Karpas-422 (cell line): Measurements from ENCODE around the gene TMED10. TPM values are rescaled to one million over a fixed set of nuclear protein-coding genes. Genes with fewer than 3 reads are reported as not detected.
"Not testable (repeated sequence)": the region's sequence is repeated elsewhere in the genome, so short reads cannot be mapped to it uniquely, and the experiment has no call there.

Source experiments
- DNase-seq: peaks from one replicate; pipeline ENCODE4 v3.0.0-alpha.2; 2015
- H2AFZ ChIP-seq: fragments of 200-600 bp; sonication (generic); 2 replicates; pipeline ENCODE4 v1.6.1; 2014; ENCODE audit warnings: antibody characterized with exemption, low read length, mixed read lengths
- H3K27ac ChIP-seq: fragments of 200-600 bp; sonication (generic); 2 replicates; pipeline ENCODE4 v1.5.1; 2014; ENCODE audit warnings: mild to moderate bottlenecking, low read length, moderate library complexity
- H3K27me3 ChIP-seq: fragments of 200-600 bp; sonication (generic); 2 replicates; pipeline ENCODE4 v1.6.1; 2014; ENCODE audit warnings: low read length, mixed read lengths
- H3K36me3 ChIP-seq: fragments of 200-600 bp; sonication (generic); 2 replicates; pipeline ENCODE4 v1.6.1; 2014; ENCODE audit warnings: low read length, mixed read lengths; ENCODE audit not compliant: insufficient read depth
- H3K4me1 ChIP-seq: fragments of 200-600 bp; sonication (generic); 2 replicates; pipeline ENCODE4 v1.6.1; 2014; ENCODE audit warnings: mild to moderate bottlenecking, low read length, mixed read lengths
- H3K4me2 ChIP-seq: fragments of 200-600 bp; sonication (generic); 2 replicates; pipeline ENCODE4 v1.6.1; 2014; ENCODE audit warnings: low read length, low read depth, mild to moderate bottlenecking; ENCODE audit not compliant: poor library complexity, severe bottlenecking
- H3K4me3 ChIP-seq: fragments of 200-600 bp; sonication (generic); 2 replicates; pipeline ENCODE4 v1.5.1; 2014; ENCODE audit warnings: mild to moderate bottlenecking, antibody characterized with exemption, low read length, mixed read lengths
- H3K79me2 ChIP-seq: fragments of 200-600 bp; sonication (generic); 2 replicates; pipeline ENCODE4 v1.6.1; 2014; ENCODE audit warnings: mild to moderate bottlenecking, low read length, mixed read lengths
- H3K9ac ChIP-seq: fragments of 200-600 bp; sonication (generic); 2 replicates; pipeline ENCODE4 v1.6.0; 2014; ENCODE audit warnings: low read length
- H3K9me2 ChIP-seq: fragments of 200-600 bp; sonication (generic), shearing (Covaris generic); replicated peaks from 2 replicates; pipeline ENCODE4 v1.6.0; 2014; ENCODE audit warnings: mild to moderate bottlenecking, low read length, moderate library complexity; ENCODE audit not compliant: insufficient read depth
- H3K9me3 ChIP-seq: fragments of 300-700, 200-600 bp; sonication (generic); 2 replicates; pipeline ENCODE4 v1.6.1; 2014; ENCODE audit warnings: low read length, mixed read lengths
- H4K20me1 ChIP-seq: fragments of 200-600 bp; sonication (generic); 2 replicates; pipeline ENCODE4 v1.6.1; 2014; ENCODE audit warnings: mild to moderate bottlenecking, antibody characterized with exemption, low read length, low read depth; ENCODE audit not compliant: insufficient read depth
- total RNA-seq: library from RNA; depleted of rRNA; stranded (reverse); fragments of >200 nt; shearing (Covaris generic); gene quantifications from 2 replicates; pipeline ENCODE4 v1.2.3, GENCODE V29; 2014; ENCODE audit warnings: low replicate concordance

Gene TMED10
- total RNA-seq, 1 experiment from 2014 or later, result 349 TPM

DNA sequence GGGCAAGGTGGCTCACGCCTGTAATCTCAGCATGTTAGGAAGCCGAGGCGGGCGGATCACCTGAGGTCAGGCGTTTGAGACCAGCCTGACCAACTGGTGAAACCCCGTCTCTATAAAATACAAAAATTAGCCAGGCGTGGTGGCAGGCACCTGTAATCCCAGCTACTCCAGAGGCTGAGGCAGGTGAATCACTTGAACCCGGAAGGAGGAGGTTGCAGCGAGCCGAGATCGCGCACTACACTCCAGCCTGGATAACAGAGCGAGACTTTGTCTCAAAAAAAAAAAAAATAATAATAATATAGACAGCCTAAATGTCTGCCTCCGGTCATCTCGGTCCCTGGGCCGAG, 49.0 kb downstream of the TMED10 start:
- Histone ChIP-seq H2AFZ (peak overlapping the region; percentile 73), H3K4me1 (peaks cover 43% of the 10 kb centered on the region), H3K4me2 (peak overlapping the region; percentile 86), H3K9ac (peak overlapping the region; percentile 91), H3K27ac (peak overlapping the region; percentile 73), H3K4me3 (peak overlapping the region; percentile 93), H3K36me3 (peaks cover 13% of the 10 kb centered on the region; the same call in 1 of the 2 replicates), H3K79me2 (peaks cover 69% of the 10 kb centered on the region)
- not testable (repeated sequence) for H4K20me1 ChIP-seq, H3K9me2 ChIP-seq, H3K27me3 ChIP-seq, H3K9me3 ChIP-seq
- DNase-seq, result peak; percentile 76

DNA sequence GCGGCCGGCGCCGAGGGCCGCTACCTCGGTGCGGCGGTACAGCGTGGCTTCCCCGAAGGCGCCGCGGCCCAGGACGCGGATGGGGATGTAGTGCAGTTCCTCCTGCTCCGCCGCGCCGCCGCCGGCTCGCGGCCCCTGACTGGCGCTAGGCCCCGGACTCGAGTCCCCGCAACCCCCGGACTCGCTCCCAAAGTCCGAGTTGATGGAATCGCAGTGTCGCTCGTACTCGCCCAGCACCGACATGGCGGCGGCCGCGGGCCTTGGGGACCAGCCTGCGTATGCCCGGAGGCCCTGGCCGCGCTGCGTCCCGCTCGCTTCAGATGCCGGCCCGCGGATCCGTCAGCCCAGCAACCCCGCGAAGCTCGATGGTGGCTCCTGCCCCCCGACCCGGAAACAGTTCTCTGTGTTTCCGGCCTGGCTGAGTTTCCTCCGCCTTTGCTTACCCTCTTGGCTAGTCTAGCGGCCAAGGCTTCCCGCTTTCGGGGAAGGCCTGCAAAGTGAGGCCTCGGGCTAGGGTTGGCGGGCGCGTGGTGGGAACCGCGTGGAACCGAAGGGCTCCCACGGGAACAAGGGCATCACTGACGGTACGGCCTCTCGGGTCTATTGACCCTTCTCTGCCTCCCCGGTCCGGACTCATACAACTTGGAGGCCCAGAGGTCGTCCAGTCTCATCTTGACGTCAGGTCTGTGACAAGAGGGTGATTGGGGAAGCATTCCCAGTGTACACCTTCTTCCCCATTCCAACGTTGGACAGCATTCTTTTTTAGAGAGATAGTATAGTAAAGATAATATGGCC, 49.5 kb downstream of the TMED10 start, which contains the start of gene NEK9:
NEK9 (minus strand) TSS at position 370 of the 795 bp plus-strand sequence; CDS start at position 243, 127 bp downstream.
- Histone ChIP-seq H3K36me3 (peaks cover 13% of the 10 kb centered on the region; the same call in 1 of the 2 replicates), H3K4me2 (peak within 1 kb of the TSS; percentile 86), H3K27ac (peak within 1 kb of the TSS; percentile 73), H3K79me2 (peaks cover 69% of the 10 kb centered on the region), H3K9me3 (no peaks in the 10 kb centered on the region), H2AFZ (peak within 1 kb of the TSS; percentile 73), H3K9me2 (no peaks in the 10 kb centered on the region), H3K4me3 (peak within 1 kb of the TSS; percentile 93), H4K20me1 (no peaks in the 10 kb centered on the region), H3K4me1 (peaks cover 43% of the 10 kb centered on the region), H3K27me3 (no peaks in the 10 kb centered on the region), H3K9ac (peak within 1 kb of the TSS; percentile 91)
- DNase-seq, result peak; percentile 97

DNA sequence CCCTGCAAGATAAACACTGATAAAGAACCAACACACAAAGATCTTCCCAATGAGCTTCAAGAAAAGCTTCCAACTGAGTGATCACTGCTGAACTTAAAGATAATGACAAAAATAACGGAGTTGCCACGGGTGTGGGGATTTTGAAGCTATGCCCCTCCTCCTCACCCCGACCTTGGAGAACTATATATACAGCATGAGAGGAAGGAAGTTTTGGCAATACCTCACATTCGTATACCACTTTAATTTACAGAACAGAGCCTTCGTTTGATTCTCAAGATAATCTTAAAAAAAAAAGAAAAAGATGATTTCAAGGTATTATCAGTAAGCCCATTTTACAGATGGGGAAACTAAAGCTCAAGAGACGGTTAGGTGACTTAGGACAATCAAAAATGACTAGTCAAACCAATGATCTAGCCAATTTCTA, 50.3 kb downstream of the TMED10 start:
- Histone ChIP-seq H3K27ac (peak overlapping the region; percentile 73), H3K4me3 (peak overlapping the region; percentile 93), H3K4me2 (peak overlapping the region; percentile 86), H3K9ac (peak overlapping the region; percentile 91), H3K9me2 (no peaks in the 10 kb centered on the region), H3K4me1 (peaks cover 43% of the 10 kb centered on the region), H4K20me1 (no peaks in the 10 kb centered on the region), H3K9me3 (no peaks in the 10 kb centered on the region), H3K27me3 (no peaks in the 10 kb centered on the region), H3K79me2 (peaks cover 74% of the 10 kb centered on the region), H3K36me3 (peaks cover 17% of the 10 kb centered on the region; the same call in 1 of the 2 replicates), H2AFZ (no peak overlapping the region)
- peak; percentile 73 for DNase-seq

DNA sequence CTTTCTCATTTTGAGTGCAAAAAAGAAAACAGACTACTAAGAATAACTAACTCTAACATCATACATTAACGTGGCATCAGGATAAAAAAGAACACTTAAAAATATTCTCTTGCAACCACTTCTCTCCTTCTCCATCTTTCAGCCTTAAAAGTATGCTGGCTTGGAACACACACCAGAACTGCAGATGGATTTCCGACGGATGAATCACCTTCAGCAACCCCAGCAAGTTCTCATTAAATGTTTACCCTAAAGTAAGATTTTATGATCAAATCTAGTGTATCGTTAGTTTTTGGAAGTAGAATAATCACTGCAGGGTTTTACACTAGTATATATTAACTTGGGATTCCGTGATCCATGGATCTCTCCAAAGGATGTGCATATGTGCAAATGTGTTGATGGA, 50.8 kb downstream of the TMED10 start:
- peaks cover 43% of the 10 kb centered on the region for H3K4me1 ChIP-seq
- H3K4me2 ChIP-seq, result peak overlapping the region; percentile 86
- peaks cover 21% of the 10 kb centered on the region; the same call in 1 of the 2 replicates for H3K36me3 ChIP-seq
- H3K9me2 ChIP-seq, result no peaks in the 10 kb centered on the region
- H3K9me3 ChIP-seq, result no peaks in the 10 kb centered on the region
- no peaks in the 10 kb centered on the region for H3K27me3 ChIP-seq
- no peak overlapping the region for H2AFZ ChIP-seq
- peak overlapping the region; percentile 93 for H3K4me3 ChIP-seq
- peak overlapping the region; percentile 91 for H3K9ac ChIP-seq
- peak overlapping the region; percentile 73 for H3K27ac ChIP-seq
- H3K79me2 ChIP-seq, result peaks cover 74% of the 10 kb centered on the region
- H4K20me1 ChIP-seq, result no peaks in the 10 kb centered on the region
- no peak for DNase-seq

DNA sequence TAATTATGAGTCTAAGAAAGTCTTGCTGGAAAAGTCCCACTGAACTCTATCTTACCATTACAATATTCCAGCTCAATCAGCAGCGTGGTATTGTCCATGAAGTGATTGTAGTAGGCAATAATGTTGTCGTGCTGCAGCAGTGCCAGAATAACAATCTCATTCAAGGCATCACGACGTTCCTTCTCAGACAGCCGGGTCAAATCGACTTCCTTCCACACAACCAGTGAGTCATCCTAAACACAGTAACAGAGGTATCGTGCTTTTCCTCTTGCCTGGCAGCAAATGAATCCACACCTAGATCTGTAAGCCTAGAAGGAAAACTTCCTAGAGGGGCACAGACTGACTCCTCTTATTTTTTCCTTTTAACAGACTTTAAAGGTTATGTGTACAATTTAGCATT, 52.4 kb downstream of the TMED10 start:
- Histone ChIP-seq H3K9ac (no peak overlapping the region), H3K4me2 (no peak overlapping the region), H3K4me3 (no peak overlapping the region), H3K9me3 (no peaks in the 10 kb centered on the region), H3K36me3 (peaks cover 33% of the 10 kb centered on the region; the same call in 1 of the 2 replicates), H3K9me2 (no peaks in the 10 kb centered on the region), H3K27me3 (no peaks in the 10 kb centered on the region), H3K4me1 (peaks cover 35% of the 10 kb centered on the region), H2AFZ (no peak overlapping the region), H3K27ac (no peak overlapping the region), H3K79me2 (peaks cover 67% of the 10 kb centered on the region), H4K20me1 (no peaks in the 10 kb centered on the region)
- DNase-seq, result no peak

DNA sequence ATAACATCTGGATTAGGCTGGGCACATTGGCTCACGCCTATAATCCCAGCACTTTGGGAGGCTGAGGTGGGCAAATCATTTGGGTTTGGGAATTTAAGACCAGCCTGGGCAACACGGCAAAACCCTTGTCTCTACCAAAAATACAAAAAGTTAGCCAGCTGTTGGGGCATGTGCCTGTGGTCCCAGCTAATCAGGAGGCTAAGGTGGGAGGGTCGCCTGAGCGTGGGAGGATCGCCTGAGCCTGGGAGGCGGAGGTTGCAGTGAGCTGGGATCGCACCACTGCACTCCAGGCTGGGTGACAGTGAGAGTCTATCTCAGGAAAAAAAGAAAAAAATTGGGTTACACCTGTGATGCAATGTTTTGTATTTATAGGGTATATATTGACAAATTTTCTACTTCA, 54.9 kb downstream of the TMED10 start:
- Histone ChIP-seq H3K4me1 (peaks cover 37% of the 10 kb centered on the region), H3K79me2 (peaks cover 51% of the 10 kb centered on the region), H3K27ac (no peak overlapping the region), H3K4me3 (no peak overlapping the region), H4K20me1 (no peaks in the 10 kb centered on the region), H3K27me3 (no peaks in the 10 kb centered on the region), H3K9ac (no peak overlapping the region), H2AFZ (no peak overlapping the region), H3K9me3 (no peaks in the 10 kb centered on the region), H3K4me2 (no peak overlapping the region), H3K9me2 (no peaks in the 10 kb centered on the region), H3K36me3 (peaks cover 53% of the 10 kb centered on the region)
- no peak for DNase-seq

DNA sequence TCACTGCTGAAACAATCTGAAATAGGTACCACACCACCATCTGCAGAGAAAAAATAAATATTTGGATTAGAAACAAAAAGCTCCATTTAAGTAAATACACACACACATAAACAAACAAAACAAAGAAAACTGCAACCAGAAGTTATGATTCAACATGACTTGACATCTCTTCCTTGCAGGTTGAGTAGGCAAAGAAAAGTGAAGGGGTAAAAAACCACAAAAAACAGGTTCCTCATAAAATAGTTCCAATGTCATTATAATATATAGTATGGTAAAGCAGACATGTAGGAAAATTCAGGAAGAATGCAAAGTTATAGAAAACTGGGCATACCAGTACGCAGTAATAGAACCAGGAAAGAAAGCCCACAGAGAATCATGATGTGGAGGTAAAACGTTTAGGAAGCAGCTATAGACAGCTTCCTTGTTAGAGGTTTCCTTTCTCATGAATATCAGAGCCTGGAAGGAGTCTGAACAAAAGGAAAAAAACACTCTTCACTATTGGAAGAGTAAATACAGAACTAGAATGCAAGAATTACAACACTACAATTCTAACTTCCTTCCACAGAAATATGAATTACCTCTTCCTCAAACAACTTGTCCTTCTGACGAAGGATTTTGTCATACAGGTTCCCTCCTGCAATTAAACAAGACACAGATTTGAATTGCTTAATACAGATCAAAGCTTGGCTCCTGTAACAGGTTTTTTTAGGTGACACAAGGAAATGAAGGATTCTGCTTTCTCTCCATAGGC, 55.7 kb downstream of the TMED10 start:
- H3K9me2 ChIP-seq, result no peaks in the 10 kb centered on the region
- H3K4me1 ChIP-seq, result peaks cover 33% of the 10 kb centered on the region
- no peaks in the 10 kb centered on the region for H3K9me3 ChIP-seq
- H4K20me1 ChIP-seq, result no peaks in the 10 kb centered on the region
- peaks cover 43% of the 10 kb centered on the region for H3K79me2 ChIP-seq
- H3K27me3 ChIP-seq, result no peaks in the 10 kb centered on the region
- no peak overlapping the region for H3K4me3 ChIP-seq
- no peak overlapping the region for H3K27ac ChIP-seq
- no peak overlapping the region for H2AFZ ChIP-seq
- peaks cover 60% of the 10 kb centered on the region for H3K36me3 ChIP-seq
- H3K9ac ChIP-seq, result no peak overlapping the region
- H3K4me2 ChIP-seq, result no peak overlapping the region
- DNase-seq, result no peak

DNA sequence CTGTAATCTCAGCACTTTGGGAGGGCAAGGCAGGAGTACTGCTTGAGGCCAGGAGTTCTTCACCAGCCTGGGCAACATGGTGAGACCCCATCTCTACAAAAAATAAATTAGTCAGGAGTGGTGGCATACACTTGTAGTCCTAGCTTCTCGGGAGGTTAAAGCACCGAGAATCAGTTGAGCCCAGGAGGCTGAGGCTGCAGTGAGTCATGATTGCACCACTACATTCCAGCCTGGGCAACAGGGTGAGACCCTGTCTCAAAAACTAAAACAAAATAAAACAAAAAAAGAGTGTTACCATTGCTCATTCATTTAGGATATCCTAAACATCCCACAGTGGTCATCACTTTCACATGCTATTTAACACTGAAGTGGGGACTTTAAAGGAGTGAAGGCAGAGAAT, 57.4 kb downstream of the TMED10 start:
- H3K4me1 ChIP-seq, result peaks cover 16% of the 10 kb centered on the region
- H4K20me1 ChIP-seq, result no peaks in the 10 kb centered on the region
- no peak for DNase-seq
- H3K9ac ChIP-seq, result no peak overlapping the region
- no peaks in the 10 kb centered on the region for H3K27me3 ChIP-seq
- no peaks in the 10 kb centered on the region for H3K9me2 ChIP-seq
- no peak overlapping the region for H2AFZ ChIP-seq
- peaks cover 73% of the 10 kb centered on the region for H3K36me3 ChIP-seq
- no peak overlapping the region for H3K4me3 ChIP-seq
- no peaks in the 10 kb centered on the region for H3K9me3 ChIP-seq
- peaks cover 29% of the 10 kb centered on the region for H3K79me2 ChIP-seq
- H3K4me2 ChIP-seq, result no peak overlapping the region
- H3K27ac ChIP-seq, result no peak overlapping the region
